Endothelial cell (in vitro differentiated cells): Measurements from ENCODE around the gene UPF1. TPM values are rescaled to one million over a fixed set of nuclear protein-coding genes. Genes with fewer than 3 reads are reported as not detected.
A peak's percentile ranks its signal among the peaks of the same experiment; 100 is the strongest.

Source experiments
- DNase-seq: peaks from one replicate; pipeline ENCODE4 v3.0.0; 2021; ENCODE audit warnings: low spot score
- H3K27ac Mint-ChIP-seq: one replicate; pipeline ENCODE4 v1.8.0; 2021; ENCODE audit warnings: mixed read lengths, inconsistent platforms; ENCODE audit not compliant: unreplicated experiment
- H3K27me3 Mint-ChIP-seq: one replicate; pipeline ENCODE4 v1.8.0; 2021; ENCODE audit warnings: mild to moderate bottlenecking, moderate library complexity, mixed read lengths, inconsistent platforms; ENCODE audit not compliant: unreplicated experiment
- H3K36me3 Mint-ChIP-seq: one replicate; pipeline ENCODE4 v1.8.0; 2021; ENCODE audit warnings: mild to moderate bottlenecking, low read depth, mixed read lengths, inconsistent platforms; ENCODE audit not compliant: unreplicated experiment
- H3K4me1 Mint-ChIP-seq: one replicate; pipeline ENCODE4 v1.8.0; 2021; ENCODE audit warnings: mild to moderate bottlenecking, mixed read lengths, inconsistent platforms; ENCODE audit not compliant: unreplicated experiment
- H3K4me3 Mint-ChIP-seq: one replicate; pipeline ENCODE4 v1.8.0; 2021; ENCODE audit warnings: mild to moderate bottlenecking, mixed read lengths, inconsistent platforms; ENCODE audit not compliant: unreplicated experiment
- H3K9me3 Mint-ChIP-seq: one replicate; pipeline ENCODE4 v1.8.0; 2021; ENCODE audit warnings: mixed read lengths, inconsistent platforms; ENCODE audit not compliant: unreplicated experiment
- total RNA-seq: library from RNA; stranded (reverse); fragmentation: NEBNext Ultra II Directional; extraction: Animal tissue kit (Norgen Biotek cat#: 25700); gene quantifications from one replicate; pipeline ENCODE4 v1.2.1, GENCODE V29; 2021; ENCODE audit not compliant: unreplicated experiment
- TF ChIP-seq, protein P1 (sequence below): fragments of 200-600 bp; sonication (generic); IDR thresholded peaks from one replicate; pipeline ENCODE4 v1.5.0; 2021; ENCODE audit warnings: antibody characterized with exemption; ENCODE audit not compliant: unreplicated experiment

The UPF1 gene
- total RNA-seq, 1 donor from 2014 or later, result 69.8 TPM

DNA sequence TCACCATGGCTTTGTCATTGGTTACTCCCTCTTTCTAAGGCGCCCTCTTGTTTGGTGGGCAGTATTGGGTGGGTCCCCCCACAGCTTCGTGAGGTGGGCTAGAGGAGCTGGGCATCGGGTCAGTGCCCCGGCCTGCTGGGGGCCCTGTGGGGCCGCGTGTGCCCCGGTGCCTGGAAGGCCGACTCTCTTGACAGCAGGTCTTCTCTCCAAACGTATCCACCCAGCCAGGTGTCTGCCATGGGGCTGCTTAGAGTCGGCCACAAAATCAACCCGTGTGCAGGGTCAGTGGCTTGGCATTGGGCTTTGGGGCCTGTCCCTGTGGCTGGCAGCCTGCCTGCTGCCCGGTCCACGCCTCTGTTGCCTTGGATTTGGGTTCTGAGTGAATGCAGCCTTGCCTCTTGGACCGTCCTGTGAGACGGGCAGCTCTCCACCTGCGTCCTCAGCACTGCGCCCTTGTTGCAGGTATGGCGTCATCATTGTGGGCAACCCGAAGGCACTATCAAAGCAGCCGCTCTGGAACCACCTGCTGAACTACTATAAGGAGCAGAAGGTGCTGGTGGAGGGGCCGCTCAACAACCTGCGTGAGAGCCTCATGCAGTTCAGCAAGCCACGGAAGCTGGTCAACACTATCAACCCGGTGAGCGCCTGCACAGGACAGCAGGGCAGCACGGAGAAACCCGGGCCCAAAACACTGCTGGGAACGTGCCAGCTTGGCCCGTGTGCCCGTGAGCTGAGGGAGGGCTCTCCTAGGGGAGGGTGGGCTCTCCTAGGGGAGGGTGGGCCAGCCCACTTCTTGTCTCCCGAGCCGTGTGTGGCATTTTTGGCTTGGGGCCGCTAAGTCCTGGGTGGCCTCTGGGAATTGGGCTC, 31.4 kb downstream of the UPF1 start:
- Mint-ChIP-seq H3K36me3 (peaks cover 34% of the 10 kb centered on the region), H3K9me3 (no peaks in the 10 kb centered on the region), H3K4me3 (no peak overlapping the region), H3K27me3 (peaks cover 12% of the 10 kb centered on the region), H3K4me1 (peaks cover 3% of the 10 kb centered on the region), H3K27ac (no peak overlapping the region)
- DNase-seq, result no peak
- TF ChIP-seq, protein P1, sequence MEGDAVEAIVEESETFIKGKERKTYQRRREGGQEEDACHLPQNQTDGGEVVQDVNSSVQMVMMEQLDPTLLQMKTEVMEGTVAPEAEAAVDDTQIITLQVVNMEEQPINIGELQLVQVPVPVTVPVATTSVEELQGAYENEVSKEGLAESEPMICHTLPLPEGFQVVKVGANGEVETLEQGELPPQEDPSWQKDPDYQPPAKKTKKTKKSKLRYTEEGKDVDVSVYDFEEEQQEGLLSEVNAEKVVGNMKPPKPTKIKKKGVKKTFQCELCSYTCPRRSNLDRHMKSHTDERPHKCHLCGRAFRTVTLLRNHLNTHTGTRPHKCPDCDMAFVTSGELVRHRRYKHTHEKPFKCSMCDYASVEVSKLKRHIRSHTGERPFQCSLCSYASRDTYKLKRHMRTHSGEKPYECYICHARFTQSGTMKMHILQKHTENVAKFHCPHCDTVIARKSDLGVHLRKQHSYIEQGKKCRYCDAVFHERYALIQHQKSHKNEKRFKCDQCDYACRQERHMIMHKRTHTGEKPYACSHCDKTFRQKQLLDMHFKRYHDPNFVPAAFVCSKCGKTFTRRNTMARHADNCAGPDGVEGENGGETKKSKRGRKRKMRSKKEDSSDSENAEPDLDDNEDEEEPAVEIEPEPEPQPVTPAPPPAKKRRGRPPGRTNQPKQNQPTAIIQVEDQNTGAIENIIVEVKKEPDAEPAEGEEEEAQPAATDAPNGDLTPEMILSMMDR, result no peak

DNA sequence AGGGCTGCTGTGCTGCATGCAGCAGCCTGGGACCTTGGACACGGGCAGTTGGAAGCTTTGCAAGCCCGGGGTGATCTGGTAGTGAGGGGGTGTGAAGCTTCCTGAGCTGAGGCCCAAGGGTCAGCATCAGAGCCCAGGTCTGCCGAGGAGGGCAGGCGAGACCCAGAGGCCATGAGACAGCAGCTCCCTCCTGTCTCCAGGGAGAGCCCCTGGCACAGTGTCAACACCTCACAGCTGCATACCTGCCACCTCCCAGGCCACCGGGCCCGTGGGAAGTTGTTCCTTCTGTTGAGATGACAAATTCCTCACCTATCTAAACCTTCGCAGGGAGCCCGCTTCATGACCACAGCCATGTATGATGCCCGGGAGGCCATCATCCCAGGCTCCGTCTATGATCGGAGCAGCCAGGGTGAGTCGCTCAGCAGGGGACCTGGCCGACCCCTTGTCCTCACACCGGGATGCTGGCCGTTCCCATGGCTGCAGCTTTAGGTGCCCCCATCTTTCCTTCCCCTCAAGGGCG, 32.1 kb downstream of the UPF1 start:
- DNase-seq, result no peak
- Mint-ChIP-seq H3K36me3 (peaks cover 33% of the 10 kb centered on the region), H3K4me3 (peak overlapping the region; percentile 51), H3K27me3 (peaks cover 12% of the 10 kb centered on the region), H3K4me1 (peaks cover 3% of the 10 kb centered on the region), H3K27ac (no peak overlapping the region), H3K9me3 (no peaks in the 10 kb centered on the region)
- TF ChIP-seq, protein P1, result no peak

DNA sequence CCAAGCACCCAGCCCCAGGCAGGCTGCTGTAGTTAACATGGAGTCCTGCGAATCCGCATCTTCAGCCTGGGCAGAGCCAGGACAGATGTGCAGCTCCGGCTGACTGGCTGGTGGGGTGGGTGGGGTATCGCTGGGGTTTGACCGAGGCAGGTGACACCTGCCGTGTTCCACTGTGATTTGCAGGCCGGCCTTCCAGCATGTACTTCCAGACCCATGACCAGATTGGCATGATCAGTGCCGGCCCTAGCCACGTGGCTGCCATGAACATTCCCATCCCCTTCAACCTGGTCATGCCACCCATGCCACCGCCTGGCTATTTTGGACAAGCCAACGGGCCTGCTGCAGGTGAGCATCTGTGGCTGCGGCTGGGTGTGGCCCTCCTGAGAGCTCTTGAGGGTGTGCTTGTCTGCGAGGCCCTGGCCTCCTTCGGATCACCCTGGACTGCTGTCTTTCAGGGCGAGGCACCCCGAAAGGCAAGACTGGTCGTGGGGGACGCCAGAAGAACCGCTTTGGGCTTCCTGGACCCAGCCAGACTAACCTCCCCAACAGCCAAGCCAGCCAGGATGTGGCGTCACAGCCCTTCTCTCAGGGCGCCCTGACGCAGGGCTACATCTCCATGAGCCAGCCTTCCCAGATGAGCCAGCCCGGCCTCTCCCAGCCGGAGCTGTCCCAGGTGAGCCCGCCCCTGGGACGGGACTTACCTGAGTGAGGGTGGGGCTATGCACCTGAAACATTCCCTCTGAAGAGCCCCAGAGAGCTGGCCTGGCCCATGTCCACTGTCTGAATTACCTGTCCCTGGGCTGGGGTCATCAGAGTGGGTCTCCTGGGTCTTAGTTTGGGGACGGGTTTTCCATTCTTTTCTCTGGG, 33.6 kb downstream of the UPF1 start:
- TF ChIP-seq, protein P1, result no peak
- H3K4me1 Mint-ChIP-seq, result peaks cover 3% of the 10 kb centered on the region
- no peaks in the 10 kb centered on the region for H3K9me3 Mint-ChIP-seq
- H3K27me3 Mint-ChIP-seq, result peaks cover 12% of the 10 kb centered on the region
- DNase-seq, result no peak
- H3K27ac Mint-ChIP-seq, result no peak overlapping the region
- peaks cover 33% of the 10 kb centered on the region for H3K36me3 Mint-ChIP-seq
- no peak overlapping the region for H3K4me3 Mint-ChIP-seq

DNA sequence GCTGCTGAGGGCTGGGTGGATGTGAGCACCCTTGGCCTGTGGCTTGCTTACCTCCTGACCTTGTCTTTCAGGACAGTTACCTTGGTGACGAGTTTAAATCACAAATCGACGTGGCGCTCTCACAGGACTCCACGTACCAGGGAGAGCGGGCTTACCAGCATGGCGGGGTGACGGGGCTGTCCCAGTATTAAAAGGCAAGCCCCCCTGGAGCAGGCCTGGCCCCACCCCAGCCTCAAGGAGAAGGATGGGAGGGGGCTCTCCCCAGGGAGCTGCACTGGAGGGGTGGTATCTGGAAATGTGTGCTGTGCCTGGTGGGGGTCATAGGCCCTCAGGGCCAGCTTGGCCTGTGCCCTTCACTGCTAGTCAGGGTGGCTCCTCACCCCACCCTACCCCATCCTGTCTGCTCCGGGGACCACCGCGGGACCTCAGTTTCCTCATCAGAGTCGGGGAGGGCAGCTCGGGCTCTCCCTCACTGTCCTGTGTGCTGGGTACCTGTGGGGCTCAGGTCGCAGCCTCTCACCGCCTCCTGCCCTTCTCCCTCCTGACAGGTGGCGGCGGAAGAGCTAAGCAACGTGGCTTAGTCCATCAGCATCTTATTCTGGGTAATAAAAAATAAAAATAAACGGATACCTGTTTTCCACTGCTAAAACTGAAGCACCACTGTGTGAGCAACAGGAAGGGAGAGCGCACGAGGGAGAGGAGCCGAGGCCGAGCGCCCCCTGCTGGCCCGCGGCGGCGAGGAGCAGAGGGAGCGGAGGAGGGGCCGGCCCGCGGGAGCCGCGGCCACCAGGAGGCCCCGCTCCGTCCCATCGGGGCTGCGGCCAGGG, 34.4 kb downstream of the UPF1 start:
- H3K27ac Mint-ChIP-seq, result no peak overlapping the region
- peaks cover 26% of the 10 kb centered on the region for H3K36me3 Mint-ChIP-seq
- TF ChIP-seq, protein P1, result peak; percentile 95
- H3K9me3 Mint-ChIP-seq, result no peaks in the 10 kb centered on the region
- H3K27me3 Mint-ChIP-seq, result peaks cover 11% of the 10 kb centered on the region
- H3K4me3 Mint-ChIP-seq, result no peak overlapping the region
- no peaks in the 10 kb centered on the region for H3K4me1 Mint-ChIP-seq
- peak; percentile 88 for DNase-seq
